Activated gamma-delta T cell treated with Interleukin-2 at 50 U/mL for 16 hours (primary cell): ENCODE measurements around the gene KLK14.

Experiments used
- DNase-seq: peaks from one replicate; pipeline ENCODE4 v3.0.0-alpha.2; 2020

The KLK14 gene

DNA sequence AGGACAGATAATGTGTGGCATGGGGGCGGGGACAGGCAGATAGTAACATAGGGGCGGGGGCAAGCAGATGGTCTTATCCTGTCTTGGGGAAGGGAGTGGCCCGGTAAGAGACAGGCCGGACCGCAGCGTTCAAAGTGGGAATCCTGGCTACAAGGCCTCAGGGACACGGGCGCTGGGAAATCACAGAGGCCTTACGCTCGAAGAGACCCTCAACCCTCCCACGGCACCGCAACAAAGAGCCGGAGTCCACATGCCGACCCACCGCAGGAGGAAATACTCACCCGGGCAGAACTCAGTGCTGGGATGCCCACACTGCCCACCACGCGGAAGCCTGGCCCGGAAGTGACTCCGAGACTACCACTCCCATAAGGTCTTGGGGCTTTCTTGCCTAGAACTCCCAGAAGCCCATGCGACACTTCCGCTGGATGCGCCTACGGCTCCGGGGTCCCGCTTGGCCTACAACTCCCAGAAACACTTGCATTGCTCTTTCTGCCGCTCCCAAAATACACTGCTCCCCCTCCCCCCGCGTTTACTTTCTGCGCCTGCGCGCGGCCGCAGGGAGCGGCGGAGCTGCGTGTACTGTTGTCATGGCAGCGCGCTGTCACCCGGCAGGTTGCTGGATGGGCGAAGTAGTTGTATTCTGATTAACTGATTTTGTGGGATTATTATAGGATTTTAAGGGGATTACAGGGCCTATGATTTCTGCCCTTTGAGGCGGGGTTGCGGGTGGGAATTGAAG lies 25.5 kb upstream of the KLK14 start, which contains the start of gene CTU1:
Gene CTU1 (minus strand): TSS at position 344 of the 739 bp plus-strand sequence. CDS start 3,840 bp downstream, outside the sequence.
- peak; percentile 99 for DNase-seq

DNA sequence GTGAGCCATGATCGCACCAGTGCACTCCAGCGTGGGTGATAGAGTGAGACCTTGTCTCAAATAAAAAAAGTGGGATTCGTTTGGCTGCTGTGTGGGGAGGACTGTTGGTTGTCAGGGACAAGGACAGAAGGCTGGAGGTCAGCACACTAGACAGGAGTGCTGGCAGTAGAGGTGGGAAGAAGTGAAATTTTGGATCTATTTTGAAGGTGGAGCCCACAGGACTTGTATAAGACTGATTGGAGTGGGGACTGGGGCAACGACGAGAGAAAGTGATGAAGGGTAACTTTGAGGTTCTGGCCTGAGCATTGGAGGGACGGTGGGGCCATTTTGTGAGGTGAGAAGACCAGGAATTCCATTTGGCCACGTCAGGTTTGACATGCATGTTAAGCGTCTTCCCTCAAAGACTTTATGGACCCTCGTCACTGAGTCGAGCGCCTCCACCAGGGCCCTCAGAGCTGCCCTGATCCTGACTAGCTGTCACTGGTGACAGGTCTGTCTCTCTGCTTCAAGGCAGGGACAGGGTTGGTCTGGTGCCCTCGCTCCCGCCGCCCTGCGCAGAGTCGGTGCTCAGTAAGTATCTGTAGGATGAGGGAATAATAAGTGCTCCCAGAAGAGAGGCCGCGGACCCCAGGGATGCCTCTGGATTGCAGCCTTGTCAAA lies 24.8 kb upstream of the KLK14 start:
- no peak for DNase-seq

DNA sequence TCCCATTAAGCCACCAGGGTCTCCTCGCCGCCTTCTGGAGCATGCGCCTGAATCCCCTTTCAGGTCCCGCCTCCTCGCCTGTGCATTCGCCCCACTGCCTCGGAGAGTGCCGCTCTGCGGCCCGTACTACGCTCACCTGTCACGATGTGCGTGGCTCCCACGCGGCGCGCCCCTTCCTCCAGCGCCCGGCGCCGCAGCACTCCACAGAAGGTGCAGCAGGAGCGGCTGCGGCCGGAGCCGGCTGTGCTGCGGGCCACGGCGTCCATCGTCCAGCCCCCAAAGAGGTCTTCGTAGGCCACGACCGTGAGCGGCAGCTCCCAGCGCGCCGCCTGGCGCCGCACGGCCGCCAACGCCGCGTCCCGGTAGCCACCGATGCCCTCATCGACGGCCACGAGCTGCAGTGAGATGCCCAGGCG lies 21.2 kb upstream of the KLK14 start:
- no peak for DNase-seq

DNA sequence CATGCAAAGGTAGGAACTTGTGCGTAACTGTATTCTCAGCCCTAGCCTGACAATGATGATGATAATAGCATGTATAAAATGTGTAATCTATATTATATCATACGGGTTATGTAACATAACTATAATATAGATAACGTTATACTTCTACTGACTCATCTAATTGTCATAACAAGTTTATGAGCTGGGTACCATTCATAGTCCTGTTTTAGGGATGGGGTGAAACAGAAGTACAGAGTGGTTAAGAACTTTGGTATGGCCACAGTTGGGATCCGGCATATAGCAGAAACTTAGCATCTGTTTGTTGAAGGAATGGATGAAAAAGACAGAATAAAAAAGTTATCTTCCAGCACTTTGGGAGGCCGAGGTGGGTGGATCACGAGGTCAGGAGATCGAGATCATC lies 20.3 kb upstream of the KLK14 start:
- DNase-seq = no peak

DNA sequence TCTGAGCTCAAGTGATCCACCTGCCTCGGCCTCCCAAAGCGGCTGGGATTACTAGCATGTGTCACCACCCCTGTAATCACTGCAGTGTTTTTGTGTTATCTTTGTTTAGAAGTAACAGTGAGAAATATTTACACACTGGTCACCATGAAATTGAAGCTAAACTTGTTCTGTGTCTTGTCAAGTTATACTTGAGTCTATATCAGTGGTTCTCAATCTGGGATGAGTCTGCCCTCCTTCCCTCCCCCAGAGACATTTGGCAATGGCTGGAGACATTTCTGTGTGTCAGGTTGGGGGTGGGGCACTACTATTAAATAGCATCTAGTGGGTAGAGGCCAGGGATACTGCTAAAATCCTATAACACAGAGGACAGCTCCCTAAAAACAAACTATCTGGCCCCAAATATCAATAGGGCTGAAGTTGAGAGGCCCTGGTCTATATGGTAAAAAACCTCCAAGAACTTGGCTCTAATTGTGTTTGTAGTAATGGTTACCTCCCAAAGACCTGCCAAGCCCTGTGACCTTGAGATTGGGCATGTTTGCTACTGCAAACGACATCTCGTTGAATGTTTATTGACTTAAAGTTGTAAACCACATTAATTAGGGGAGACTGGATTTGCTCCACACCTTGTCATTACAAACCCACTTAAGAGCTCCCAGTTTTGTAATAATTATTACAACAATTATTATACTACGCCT lies 18.6 kb upstream of the KLK14 start:
- DNase-seq = no peak

DNA sequence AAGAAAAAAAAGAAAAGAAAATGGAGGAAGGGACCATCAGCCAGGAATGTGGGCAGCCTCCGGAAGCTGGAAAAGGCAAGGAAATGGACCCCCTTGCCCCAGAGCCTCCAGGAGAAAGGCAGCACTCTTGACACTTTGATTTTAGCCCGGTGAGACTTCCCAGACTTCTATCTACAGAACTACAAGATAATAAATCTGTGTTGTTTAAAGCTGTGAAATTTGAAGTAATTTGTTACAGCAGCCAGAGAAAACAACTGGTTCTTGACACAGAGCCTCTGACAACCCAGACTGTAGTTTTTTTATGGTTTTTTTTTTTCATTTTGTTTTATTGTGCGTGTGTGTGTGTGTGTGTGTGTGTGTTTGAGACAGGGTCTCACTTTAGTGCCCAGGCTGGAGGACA lies 17.9 kb upstream of the KLK14 start:
- no peak for DNase-seq

DNA sequence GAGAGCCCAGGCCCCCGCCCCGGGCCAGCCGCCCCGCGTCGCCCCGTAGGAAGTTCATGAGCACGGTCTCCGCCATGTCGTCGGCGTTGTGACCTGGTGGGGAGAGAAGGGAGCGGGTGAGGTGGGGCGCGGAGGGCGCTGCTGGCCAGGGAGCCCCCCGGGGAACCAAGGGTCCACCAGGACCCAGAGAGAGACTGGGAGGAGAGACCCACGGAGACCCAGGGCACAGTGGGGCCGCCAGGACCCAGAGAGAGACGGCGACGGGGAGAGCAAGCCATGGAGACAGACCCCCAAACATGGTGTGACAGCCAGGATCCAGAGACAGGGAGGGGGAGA lies 16.3 kb upstream of the KLK14 start:
- DNase-seq = no peak

DNA sequence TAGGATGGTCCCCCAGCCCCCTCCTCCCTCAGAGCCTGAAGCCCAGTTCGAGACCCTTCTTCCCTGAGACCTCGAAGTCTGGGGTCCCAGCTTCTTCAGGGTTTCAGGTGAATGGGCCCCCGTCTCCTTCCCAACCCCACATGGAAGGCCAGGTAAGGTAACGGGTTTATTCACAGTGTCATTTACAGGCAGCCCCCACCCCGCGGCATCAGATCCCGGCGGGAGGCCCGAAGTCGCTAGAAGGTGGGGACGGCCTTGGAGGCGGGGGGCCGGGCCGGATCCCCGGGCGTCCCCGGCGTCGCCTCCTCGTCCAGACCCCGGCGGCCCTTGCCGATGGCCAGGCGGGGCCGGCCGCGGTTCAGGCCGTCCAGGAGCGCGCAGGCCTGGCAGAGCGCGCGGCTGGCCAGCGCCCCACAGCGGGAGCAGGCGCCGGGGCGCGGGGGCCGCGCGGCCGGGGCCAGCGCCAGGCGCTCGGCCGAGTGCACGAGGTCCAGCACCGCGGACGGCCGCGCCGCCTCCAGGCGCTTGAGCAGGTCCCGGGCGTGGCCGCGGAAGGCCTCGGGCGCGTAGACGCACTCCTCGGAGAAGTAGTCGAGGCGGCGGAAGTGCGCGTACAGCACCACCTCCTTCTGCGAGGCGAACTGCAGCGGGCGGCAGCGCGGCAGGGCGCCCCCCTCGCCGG lies 15.8 kb upstream of the KLK14 start:
- DNase-seq = peak; percentile 57

DNA sequence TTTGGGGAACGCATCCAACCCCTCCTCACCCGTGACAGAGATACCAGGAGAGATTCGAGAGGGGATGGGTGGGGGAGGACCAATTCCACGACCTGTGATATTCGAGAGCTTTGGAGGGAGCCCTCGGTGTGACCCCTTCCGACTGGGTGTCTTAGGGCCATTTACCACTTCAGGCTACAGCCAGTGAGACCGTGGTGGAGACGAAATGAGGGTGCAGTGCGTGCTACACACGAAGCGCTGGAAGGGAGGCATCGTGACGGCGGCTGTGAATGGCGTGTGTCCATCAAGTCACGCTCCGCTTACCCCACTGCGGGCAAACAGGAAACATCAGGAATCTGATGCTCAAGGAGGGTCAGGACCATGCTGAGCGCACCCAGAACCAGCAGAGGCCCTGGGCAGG lies 15.1 kb upstream of the KLK14 start:
- DNase-seq = no peak

DNA sequence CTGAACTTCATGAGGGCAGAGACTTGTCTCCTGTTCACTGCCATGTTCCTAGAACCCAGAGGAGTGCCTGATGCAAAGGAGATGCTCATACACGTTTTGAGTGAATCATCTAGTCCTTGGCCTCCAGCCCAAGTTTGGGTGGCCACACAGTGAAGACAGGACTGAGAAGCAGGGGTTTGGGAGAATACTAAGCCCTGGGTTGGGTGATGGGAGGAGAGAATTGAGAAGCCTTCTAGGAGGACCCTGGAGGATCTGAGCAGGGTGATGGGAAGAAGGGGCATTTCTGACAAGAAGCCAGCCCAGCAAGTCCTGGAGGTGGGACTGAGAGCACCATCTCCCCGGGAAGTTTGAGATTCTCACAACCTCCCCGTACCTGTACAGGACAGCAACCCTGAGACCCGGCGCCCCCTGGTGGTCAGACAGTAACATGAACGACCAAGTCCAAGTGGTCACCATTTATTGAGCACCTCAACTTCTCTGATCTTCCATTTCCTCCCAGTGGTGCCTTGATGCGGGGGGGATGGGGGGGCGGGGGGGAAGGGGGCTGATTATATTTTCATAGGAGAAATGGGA lies 14.6 kb upstream of the KLK14 start:
- peak; percentile 75 for DNase-seq

DNA sequence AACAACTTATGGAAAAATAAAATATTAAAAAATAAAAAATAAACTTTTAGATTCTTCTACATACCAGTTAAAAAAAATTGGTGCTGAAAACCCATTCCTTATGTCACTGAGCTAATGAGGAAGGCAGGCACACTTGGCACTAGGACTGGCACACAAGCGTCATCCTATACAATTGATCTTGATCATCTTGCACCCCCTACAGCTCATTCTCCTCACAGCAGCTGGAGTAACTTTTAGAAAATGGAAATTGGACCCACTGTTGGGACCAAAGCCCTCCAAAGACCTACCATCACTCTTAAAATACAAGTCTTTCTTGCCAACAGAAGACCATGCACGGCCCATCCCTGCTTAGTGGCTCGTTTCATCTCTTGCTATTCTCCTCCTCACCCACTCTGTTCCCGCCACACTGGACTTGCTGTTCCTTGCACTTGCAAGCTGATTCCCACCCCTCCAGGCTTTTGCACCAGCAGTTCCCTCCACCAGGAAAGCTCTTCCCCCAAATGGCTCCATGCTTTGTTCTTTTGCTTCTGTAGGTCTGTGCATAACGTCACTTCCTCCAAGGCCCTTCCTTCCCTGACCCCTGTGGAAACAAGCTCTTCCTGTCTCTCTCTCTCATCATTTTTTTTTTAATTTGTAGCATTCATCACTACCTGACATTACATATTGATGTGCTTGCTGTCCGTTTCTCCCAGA lies 13.9 kb upstream of the KLK14 start:
- no peak for DNase-seq

DNA sequence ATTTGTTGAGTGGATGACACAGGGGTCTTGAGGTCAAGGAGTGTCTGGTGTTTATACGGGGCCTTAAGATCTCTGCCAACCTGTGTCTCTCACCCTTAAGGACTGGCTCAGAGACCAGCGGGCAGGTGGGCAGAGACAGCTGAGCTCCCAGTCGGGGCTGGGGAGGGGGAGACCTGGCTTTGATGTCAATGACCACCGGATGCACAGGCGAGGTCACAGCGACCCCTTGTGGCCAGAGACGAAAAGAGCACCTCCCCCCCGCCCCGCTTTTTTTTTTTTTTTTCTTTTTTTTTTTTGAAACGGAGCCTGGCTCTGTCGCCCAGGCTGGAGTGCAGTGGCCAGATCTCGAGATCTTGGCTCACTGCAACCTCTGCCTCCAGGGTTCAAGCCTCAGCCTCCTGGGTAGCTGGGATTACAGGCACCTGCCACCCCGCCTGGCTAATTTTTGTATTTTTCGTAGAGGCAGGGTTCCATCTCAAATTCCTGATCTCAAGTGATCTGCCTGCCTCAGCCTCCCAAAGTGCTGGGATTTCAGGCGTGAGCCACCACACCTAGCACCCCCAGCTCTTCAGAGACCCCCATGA lies 12.1 kb upstream of the KLK14 start:
- DNase-seq = peak; percentile 18

DNA sequence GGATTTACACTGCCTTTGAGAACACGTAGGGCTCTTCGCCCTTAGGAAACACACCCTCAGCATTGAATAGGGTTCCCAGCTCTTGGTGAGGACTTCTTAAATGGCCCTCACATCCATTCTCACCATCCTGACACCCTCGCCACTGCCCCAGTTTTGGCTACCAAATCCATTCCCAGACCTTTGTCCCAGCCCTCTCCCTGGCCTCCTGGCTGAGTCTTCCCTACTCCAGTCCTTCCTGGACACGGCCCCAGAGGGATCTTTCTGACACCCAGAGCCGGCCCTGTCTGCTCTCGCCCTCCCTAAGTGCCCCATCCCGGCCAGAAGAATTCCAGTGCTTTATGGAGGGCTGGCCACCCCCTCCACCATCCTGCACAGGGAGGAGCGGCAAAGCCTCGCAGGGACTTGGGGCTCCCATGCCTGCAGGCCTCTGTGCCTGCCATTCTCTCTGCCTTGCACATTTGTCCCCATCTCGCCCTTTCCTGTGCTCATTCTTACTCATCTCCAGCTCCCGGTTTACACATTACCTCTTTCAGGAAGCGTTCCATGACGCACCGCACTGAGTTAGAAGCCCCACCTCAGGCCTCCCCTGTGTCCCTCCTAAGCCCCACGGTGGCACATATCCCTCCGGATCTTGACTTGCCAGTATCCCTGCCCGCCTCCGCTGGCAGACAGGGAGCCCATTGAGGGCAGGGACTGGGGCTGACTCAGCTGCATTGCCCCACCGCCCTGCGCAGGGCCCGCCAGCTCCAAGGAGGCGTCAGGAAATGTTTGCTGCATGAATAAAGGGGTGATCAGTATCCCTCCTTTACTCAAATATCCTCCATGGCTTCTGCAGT lies 11.0 kb upstream of the KLK14 start:
- DNase-seq = no peak

DNA sequence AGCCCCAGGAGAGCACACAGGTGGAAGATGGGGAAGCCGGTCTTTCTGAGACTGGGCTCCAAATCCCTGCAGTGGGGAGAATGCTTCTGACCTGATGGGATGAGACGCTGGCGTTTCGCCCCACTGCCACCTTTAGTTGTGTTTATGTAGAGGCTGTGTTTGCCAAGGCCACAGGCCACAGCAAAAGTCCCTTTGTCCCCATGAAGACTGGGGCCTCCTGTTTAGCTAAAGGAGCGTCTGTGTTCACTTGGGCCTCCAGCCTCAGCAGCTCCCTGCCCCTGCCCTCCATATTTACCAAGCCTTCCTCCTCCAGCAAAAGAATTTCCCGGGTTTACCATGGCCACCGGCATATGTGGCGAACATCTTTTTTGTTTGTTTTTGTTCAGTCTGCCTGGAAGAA lies 10.4 kb upstream of the KLK14 start:
- DNase-seq = no peak

DNA sequence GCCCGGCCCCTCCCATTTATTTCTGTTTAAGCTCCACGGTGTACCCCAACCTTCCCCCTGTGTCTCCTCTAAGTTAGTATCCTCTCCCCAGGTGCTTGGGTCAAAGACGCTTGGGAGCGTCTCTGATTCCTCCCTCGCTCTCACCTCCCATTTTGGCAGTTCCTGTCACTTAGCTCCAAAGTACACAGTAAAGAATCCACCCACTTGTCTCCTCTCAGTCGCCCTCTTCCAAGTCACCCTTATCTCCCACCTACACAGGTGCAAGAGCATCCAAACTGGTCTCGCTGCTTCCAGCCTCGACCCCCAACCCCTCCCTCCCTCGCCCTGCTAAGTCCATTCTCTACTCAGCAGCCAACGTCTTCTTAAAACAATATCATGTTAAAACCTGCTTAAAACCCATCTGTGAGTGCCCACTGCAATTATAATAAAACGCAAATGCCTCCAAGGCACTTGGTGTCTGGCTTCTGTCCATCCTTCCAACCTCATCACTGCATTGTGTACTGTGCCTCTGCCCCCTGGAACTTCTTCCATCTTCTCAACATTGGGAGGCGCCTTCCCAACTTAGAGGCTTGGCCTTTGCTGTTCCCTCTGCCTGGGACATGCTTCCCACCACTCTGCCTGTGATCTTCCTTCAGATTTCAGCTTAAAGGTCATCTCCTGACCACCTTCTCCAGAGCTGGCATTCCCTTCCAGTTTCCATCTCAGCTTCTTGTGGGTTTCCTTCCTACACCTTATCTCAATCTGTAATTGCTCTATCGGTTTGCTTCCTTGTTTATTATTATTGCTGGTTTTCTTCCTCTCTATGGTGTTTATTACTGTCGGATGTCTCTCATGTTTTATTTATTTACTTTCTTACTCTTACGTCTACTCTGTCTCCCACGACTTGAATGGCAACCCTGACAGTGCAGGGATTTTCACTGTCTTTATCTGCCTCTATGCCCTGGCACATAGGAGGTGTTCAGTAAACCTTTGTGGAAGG lies 9.5 kb upstream of the KLK14 start:
- no peak for DNase-seq

DNA sequence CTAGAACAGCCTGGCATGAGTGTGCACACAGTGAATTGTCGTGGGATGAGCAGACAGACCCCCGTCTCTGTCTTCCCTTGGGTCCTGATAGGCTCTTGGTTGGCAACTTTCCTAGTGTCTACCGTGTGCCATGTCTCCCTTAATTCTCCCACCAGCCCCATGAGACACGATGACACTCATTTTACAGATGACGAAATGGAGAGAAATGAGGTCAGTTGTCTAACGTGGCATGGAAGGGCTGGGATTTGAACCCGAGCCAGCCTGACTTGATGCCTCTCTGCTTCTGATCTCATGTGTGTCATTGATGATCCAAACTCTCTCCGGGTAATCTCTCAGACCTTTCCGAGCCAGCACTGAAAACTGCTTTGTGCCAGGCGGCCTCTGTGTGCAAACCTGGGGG lies 8.4 kb upstream of the KLK14 start:
- DNase-seq = no peak

DNA sequence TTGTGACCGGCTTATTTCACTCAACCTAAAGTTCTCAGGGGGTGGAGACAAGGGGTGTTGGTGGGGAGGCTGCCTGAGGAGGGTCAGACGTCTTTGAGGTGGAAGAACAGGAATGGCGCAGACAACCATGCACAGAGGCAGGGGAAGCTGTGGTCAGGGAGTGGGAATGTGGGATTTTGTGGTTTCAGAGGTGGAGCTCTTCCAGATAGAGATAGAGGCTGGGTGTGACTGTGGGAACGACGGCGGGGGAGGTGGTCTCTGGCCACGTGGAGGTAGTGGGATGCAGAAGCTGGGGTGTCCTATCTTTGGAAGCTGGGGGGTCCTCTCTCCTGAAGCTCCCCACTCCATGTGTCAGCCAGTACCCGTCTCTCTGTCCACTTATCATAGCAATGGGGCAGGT lies 7.8 kb upstream of the KLK14 start:
- no peak for DNase-seq

DNA sequence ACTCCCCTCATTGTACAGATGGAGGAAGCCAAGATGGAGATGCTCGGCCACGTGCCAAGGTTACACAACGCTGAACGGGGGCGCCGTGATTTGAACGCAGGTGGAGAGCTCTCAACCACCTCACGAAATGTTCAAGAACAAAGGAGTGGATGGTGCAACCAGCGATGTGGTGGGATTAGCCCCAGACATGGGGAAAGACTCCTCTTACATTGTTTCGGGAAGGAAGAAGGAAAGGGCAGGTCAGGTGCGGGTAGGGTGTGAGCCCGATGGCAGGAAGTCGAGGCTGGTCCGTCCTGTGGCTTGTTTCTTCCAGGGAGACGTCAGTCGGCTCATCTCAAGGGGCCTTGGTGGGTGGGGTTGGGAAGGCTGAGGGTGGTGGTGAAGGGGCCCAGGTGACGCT lies 7.1 kb upstream of the KLK14 start:
- no peak for DNase-seq

DNA sequence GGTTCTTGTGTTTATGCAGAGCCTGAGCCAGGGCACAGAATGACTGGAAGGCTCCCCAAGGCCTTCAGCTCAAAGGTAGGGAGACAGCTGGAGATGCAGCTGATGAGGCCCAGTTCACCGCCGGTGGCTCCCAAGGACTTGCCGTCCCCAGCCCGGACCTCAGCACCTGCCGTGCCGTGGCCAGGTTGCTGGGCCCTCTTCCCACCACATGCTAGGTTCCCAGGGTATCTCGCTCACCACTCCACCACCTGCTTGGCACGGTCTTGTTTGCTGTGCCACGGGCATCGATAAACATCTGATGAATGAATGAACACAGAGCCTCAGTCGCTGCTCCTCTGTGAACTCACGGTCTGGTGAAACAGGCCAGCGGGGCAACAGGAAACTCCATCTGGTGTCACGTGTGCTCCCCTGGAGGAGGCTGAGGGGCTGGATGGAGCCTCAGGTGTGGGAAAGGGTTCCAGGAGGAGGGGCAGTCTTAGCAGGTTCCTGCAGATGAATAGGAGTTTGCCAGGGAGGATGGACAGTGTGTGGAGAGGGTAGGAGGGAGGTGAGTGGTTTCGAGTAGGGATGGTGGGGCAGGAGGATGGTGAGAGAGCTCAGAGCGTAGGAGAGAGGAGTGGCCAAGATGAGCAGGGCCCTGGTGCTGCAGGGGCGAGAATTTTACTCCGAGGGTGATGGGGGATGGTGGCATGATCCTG lies 3.6 kb upstream of the KLK14 start:
- DNase-seq = no peak
